ENCODE measurements around the gene GOLGA6L2.

DNA sequence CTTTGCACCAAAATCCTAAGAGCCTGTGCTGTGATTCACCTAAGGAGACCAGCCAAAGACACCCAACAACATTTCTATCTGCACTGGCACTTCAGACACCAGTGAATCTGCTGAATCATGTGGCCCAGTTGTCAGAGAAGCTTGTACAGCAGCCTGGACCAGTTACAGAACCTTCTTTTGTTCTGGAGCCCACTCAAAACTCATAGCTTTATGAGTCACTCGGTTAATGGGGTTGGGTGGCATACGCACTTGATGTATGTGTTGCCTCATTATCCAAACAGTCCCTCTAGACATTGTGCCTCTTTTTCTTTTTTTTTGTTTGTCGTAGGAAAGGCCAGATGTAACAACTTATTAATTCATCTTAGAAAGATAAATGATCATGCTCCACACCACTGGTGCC, 25.6 kb upstream of the GOLGA6L2 start:
- TF ChIP-seq YY1 (IDR thresholded peaks at IDR 0.05; ENCODE audit: insufficient read depth, insufficient read length) (no peak), ZNF274 (IDR thresholded peaks at IDR 0.05; ENCODE audit: low read depth, low read length) (no peak)

Measured in NT2/D1 (cell line).